ENCODE data around the gene TTK.

TTK gene

GRCh38 chr6:80015839-80016435 lies 11.5 kb downstream of the TTK start (continued):
- TF ChIP-seq ZSCAN5A (tag by site-specific recombination; IDR thresholded peaks at IDR 0.05) (no peak), AEBP2 (tag by site-specific recombination; IDR thresholded peaks at IDR 0.05; ENCODE audit: borderline replicate concordance) (no peak), KLF1 (tag by site-specific recombination; IDR thresholded peaks at IDR 0.05) (no peak), ZNF624 (tag by site-specific recombination; IDR thresholded peaks at IDR 0.05) (no peak), ZNF366 (tag by site-specific recombination; conservative IDR thresholded peaks at IDR 0.05) (no peak), ZFP69B (tag by site-specific recombination; IDR thresholded peaks at IDR 0.05) (no peak)

- CTCF ChIA-PET: interaction anchor here (0.6 to 0.7 kb wide), 2 partner anchors 10 to 13 kb away, joined by 3 read pairs; no protein-coding TSS in a partner anchor
- POLR2A ChIA-PET: interaction anchor here (1.6 kb wide), 1 partner anchor 16 kb away, joined by 4 read pairs; the partner anchor contains the start of gene TTK
- H3K27ac ChIP-seq (ENCODE audit: extremely low read depth, low read depth, low read length): no peak overlapping the region
- no peak overlapping the region for H3K4me3 ChIP-seq (ENCODE audit: low read depth, low read length)
- TF ChIP-seq ZNF26 (tag by site-specific recombination; IDR thresholded peaks at IDR 0.05): no peak
- no peak for TF ChIP-seq ZIC2 (tag by site-specific recombination; IDR thresholded peaks at IDR 0.05)
- no peak for TF ChIP-seq ZNF292 (tag by site-specific recombination; IDR thresholded peaks at IDR 0.05; ENCODE audit: borderline replicate concordance, low read depth)
- TF ChIP-seq BCL11B (tag by site-specific recombination; IDR thresholded peaks at IDR 0.05; ENCODE audit: low read depth): no peak
- H3K9me3 ChIP-seq (ENCODE audit: control insufficient read depth, insufficient read depth, low read depth, low read length): no peaks in the 10 kb centered on the region
- no peaks in the 10 kb centered on the region for H3K4me1 ChIP-seq (ENCODE audit: control insufficient read depth, insufficient read depth, low read length)
- H3K36me3 ChIP-seq (ENCODE audit: control insufficient read depth in 2 of 2, insufficient read depth in 1 of 2, low read length in 2 of 2): peaks cover 45 to 77% of the 10 kb centered on the region in 2 experiments
Measured at GRCh38 chr6:80020381-80021120, 16.1 kb downstream of the TTK start.

GRCh38 chr6:80021131-80021530 lies 16.7 kb downstream of the TTK start:
- CTCF ChIA-PET: interaction anchor here (0.7 to 1.0 kb wide), 2 partner anchors 10 to 18 kb away, joined by 3 read pairs; no protein-coding TSS in a partner anchor
- Histone ChIP-seq H3K4me3 (ENCODE audit: low read depth, low read length) (no peak overlapping the region), H3K9me3 (ENCODE audit: control insufficient read depth, insufficient read depth, low read depth, low read length) (no peaks in the 10 kb centered on the region), H3K4me1 (ENCODE audit: control insufficient read depth, insufficient read depth, low read length) (no peaks in the 10 kb centered on the region), H3K36me3 (ENCODE audit: control insufficient read depth in 2 of 2, insufficient read depth in 1 of 2, low read length in 2 of 2) (peaks cover 46 to 76% of the 10 kb centered on the region in 2 experiments), H3K27ac (ENCODE audit: extremely low read depth, low read depth, low read length) (no peak overlapping the region)
- POLR2A ChIA-PET: interaction anchor here (1.6 kb wide), 1 partner anchor 17 kb away, joined by 4 read pairs; the partner anchor contains the start of gene TTK
- TF ChIP-seq ZNF324 (tag by site-specific recombination; IDR thresholded peaks at IDR 0.05) (no peak), ZNF580 (tag by site-specific recombination; IDR thresholded peaks at IDR 0.05) (no peak), PRDM4 (tag by site-specific recombination; IDR thresholded peaks at IDR 0.05) (no peak), KLF9 (tag by site-specific recombination; IDR thresholded peaks at IDR 0.05; ENCODE audit: low read depth) (no peak), ZNF140 (tag by site-specific recombination; IDR thresholded peaks at IDR 0.05) (no peak), ZNF626 (tag by site-specific recombination; IDR thresholded peaks at IDR 0.05) (no peak), ZNF202 (tag by site-specific recombination; IDR thresholded peaks at IDR 0.05; ENCODE audit: borderline replicate concordance) (no peak), ZSCAN30 (tag by site-specific recombination; IDR thresholded peaks at IDR 0.05) (no peak), MYNN (tag by site-specific recombination; IDR thresholded peaks at IDR 0.05; ENCODE audit: borderline replicate concordance) (no peak), ZNF416 (tag by site-specific recombination; IDR thresholded peaks at IDR 0.05) (no peak), ZNF704 (tag by site-specific recombination; IDR thresholded peaks at IDR 0.05) (no peak), SP3 (tag by site-specific recombination; IDR thresholded peaks at IDR 0.05) (no peak), ZNF133 (tag by site-specific recombination; IDR thresholded peaks at IDR 0.05) (no peak)

Measured in HEK293 (cell line).